ENCODE measurements around the gene ESR1. TPM values are rescaled to one million over a fixed set of nuclear protein-coding genes. Genes with fewer than 3 reads are reported as not detected.
"Not testable (repeated sequence)": the region's sequence is repeated elsewhere in the genome, so short reads cannot be mapped to it uniquely, and the experiment has no call there.

ESR1 gene
- total RNA-seq, 1 donor from 2014 or later, result 0.75 TPM

GRCh38 chr6:151877458-151877857, 70.0 kb downstream of the ESR1 start:
- intact Hi-C loops (cut with DNase I), result no loop called here
- no peak for DNase-seq (ENCODE audit: low spot score)

GRCh38 chr6:151881231-151881630, 73.7 kb downstream of the ESR1 start:
- intact Hi-C loops (cut with DNase I), result no loop called here
- DNase-seq (ENCODE audit: low spot score), result no peak

GRCh38 chr6:151882206-151882605, 74.7 kb downstream of the ESR1 start:
- intact Hi-C loops (cut with DNase I), result no loop called here
- DNase-seq (ENCODE audit: low spot score), result no peak

GRCh38 chr6:151885234-151885633, 77.8 kb downstream of the ESR1 start:
- intact Hi-C loops (cut with DNase I), result no loop called here
- DNase-seq (ENCODE audit: low spot score), result no peak

- DNase-seq (ENCODE audit: low spot score), result no peak
- intact Hi-C loops (cut with DNase I), result no loop called here
Observed at GRCh38 chr6:151891524-151891923, 84.0 kb downstream of the ESR1 start.

GRCh38 chr6:151894426-151894825, 86.9 kb downstream of the ESR1 start:
- intact Hi-C loops (cut with DNase I); DNase-seq (ENCODE audit: low spot score): not testable (repeated sequence)

- DNase-seq (ENCODE audit: low spot score); intact Hi-C loops (cut with DNase I): not testable (repeated sequence)
Observed at GRCh38 chr6:151899221-151899620, 91.7 kb downstream of the ESR1 start.

GRCh38 chr6:151899796-151900195, 92.3 kb downstream of the ESR1 start:
- DNase-seq (ENCODE audit: low spot score); intact Hi-C loops (cut with DNase I): not testable (repeated sequence)

- intact Hi-C loops (cut with DNase I), result no loop called here
- no peak for DNase-seq (ENCODE audit: low spot score)
Observed at GRCh38 chr6:151900256-151900655, 92.8 kb downstream of the ESR1 start.

- intact Hi-C loops (cut with DNase I), result no loop called here
- no peak for DNase-seq (ENCODE audit: low spot score)
Observed at GRCh38 chr6:151901009-151901411, 93.5 kb downstream of the ESR1 start.

GRCh38 chr6:151904631-151905030, 97.1 kb downstream of the ESR1 start:
- intact Hi-C loops (cut with DNase I), result no loop called here

GRCh38 chr6:151905072-151905471, 97.6 kb downstream of the ESR1 start:
- intact Hi-C loops (cut with DNase I), result no loop called here
- DNase-seq (ENCODE audit: low spot score), result no peak

More at GRCh38 chr6:151904631-151905030, 97.1 kb downstream of the ESR1 start:
- no peak for DNase-seq (ENCODE audit: low spot score)

- DNase-seq (ENCODE audit: low spot score), result no peak
- intact Hi-C loops (cut with DNase I), result no loop called here
Observed at GRCh38 chr6:151905854-151906253, 98.4 kb downstream of the ESR1 start.

GRCh38 chr6:151911401-151911800, 103.9 kb downstream of the ESR1 start:
- intact Hi-C loops (cut with DNase I), result no loop called here
- no peak for DNase-seq (ENCODE audit: low spot score)

- no peak for DNase-seq (ENCODE audit: low spot score)
- intact Hi-C loops (cut with DNase I), result no loop called here
Observed at GRCh38 chr6:151914484-151914883, 107.0 kb downstream of the ESR1 start.

- DNase-seq (ENCODE audit: low spot score), result no peak
- intact Hi-C loops (cut with DNase I), result no loop called here
Observed at GRCh38 chr6:151916075-151916474, 108.6 kb downstream of the ESR1 start.

GRCh38 chr6:151916680-151917164, 109.2 kb downstream of the ESR1 start:
- intact Hi-C loops (cut with DNase I), result no loop called here
- no peak for DNase-seq (ENCODE audit: low spot score)

- DNase-seq (ENCODE audit: low spot score), result no peak
- intact Hi-C loops (cut with DNase I), result no loop called here
Observed at GRCh38 chr6:151917531-151918329, 110.2 kb downstream of the ESR1 start.

- intact Hi-C loops (cut with DNase I), result no loop called here
- DNase-seq (ENCODE audit: low spot score), result no peak
Observed at GRCh38 chr6:151940307-151940706, 132.8 kb downstream of the ESR1 start.

GRCh38 chr6:151948002-151948743, 140.7 kb downstream of the ESR1 start:
- DNase-seq (ENCODE audit: low spot score), result no peak
- intact Hi-C loops (cut with DNase I), result no loop called here

- intact Hi-C loops (cut with DNase I), result no loop called here
- no peak for DNase-seq (ENCODE audit: low spot score)
Observed at GRCh38 chr6:151958332-151958731, 150.8 kb downstream of the ESR1 start.
